ENCODE data around the gene TMEM204. TPM values are rescaled to one million over a fixed set of nuclear protein-coding genes. Genes with fewer than 3 reads are reported as not detected.

TMEM204 gene
- total RNA-seq, 1 experiment from 2014 or later, result not detected

DNA sequence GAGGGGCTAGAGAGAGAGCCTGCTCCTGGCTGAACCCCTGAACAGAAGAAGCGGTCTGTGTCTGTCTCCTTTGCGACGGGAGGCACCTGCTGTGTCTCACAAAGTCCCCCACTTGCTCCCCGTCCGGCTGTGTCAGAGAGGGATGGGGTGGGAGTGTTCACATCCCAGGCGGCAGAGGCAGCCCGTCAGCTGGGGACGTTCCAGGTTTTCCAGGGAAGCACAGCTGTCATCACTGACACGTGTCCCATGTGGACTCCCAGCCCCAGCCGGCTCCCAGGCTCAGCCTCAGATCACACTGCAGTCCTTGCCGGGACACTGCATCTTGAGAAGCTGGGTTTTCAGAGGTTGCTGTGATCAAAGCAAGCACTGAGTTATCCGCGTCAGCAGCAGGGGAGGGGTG is 38.8 kb upstream of the TMEM204 start:
- ChIA-PET POLR2A (ENCODE audit: unreplicated experiment) (no interaction called here), CTCF (no interaction called here)
- H4K20me1 ChIP-seq (ENCODE audit: insufficient read depth), result peaks cover 5% of the 10 kb centered on the region; the same call in 1 of the 2 replicates
- H3K79me2 ChIP-seq (ENCODE audit: low read depth), result peaks cover 19% of the 10 kb centered on the region
- H3K36me3 ChIP-seq (ENCODE audit: low read depth), result no peaks in the 10 kb centered on the region
- H3K27ac ChIP-seq, result no peak overlapping the region
- H2AFZ ChIP-seq, result no peak overlapping the region
- no peaks in the 10 kb centered on the region for H3K9me2 ChIP-seq (ENCODE audit: insufficient read depth)
- no peaks in the 10 kb centered on the region for H3K9me3 ChIP-seq (ENCODE audit: insufficient read depth, low read depth)
- TF ChIP-seq EZH2 (IDR thresholded peaks at IDR 0.05; ENCODE audit: low read depth), result no peak
- TF ChIP-seq, protein P1, sequence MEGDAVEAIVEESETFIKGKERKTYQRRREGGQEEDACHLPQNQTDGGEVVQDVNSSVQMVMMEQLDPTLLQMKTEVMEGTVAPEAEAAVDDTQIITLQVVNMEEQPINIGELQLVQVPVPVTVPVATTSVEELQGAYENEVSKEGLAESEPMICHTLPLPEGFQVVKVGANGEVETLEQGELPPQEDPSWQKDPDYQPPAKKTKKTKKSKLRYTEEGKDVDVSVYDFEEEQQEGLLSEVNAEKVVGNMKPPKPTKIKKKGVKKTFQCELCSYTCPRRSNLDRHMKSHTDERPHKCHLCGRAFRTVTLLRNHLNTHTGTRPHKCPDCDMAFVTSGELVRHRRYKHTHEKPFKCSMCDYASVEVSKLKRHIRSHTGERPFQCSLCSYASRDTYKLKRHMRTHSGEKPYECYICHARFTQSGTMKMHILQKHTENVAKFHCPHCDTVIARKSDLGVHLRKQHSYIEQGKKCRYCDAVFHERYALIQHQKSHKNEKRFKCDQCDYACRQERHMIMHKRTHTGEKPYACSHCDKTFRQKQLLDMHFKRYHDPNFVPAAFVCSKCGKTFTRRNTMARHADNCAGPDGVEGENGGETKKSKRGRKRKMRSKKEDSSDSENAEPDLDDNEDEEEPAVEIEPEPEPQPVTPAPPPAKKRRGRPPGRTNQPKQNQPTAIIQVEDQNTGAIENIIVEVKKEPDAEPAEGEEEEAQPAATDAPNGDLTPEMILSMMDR (conservative IDR thresholded peaks at IDR 0.05), result no peak; the same call in 1 of the 2 replicates
- H3K4me3 ChIP-seq, result peak overlapping the region; percentile 98; the same call in 1 of the 2 replicates
- intact Hi-C loops (cut with micrococcal nuclease; ENCODE audit: unreplicated experiment), result loop anchor here (5.0 kb wide), 2 partner anchors 72 to 118 kb away; partner anchors contain the start of genes CRAMP1, IFT140 and UQCC4
- DNase-seq, result no peak
- no TSS peak for BruUV-seq (replicated peaks)
- H3K4me2 ChIP-seq, result peak overlapping the region; percentile 95
- peaks cover 18% of the 10 kb centered on the region; the same call in 1 of the 2 replicates for H3K4me1 ChIP-seq (replicated peaks; ENCODE audit: insufficient read depth)
- H3K27me3 ChIP-seq (ENCODE audit: insufficient read depth, low read depth), result no peaks in the 10 kb centered on the region
- peaks cover 8% of the 10 kb centered on the region; the same call in 1 of the 2 replicates for H3F3A ChIP-seq (ENCODE audit: insufficient read depth, low read depth)

DNA sequence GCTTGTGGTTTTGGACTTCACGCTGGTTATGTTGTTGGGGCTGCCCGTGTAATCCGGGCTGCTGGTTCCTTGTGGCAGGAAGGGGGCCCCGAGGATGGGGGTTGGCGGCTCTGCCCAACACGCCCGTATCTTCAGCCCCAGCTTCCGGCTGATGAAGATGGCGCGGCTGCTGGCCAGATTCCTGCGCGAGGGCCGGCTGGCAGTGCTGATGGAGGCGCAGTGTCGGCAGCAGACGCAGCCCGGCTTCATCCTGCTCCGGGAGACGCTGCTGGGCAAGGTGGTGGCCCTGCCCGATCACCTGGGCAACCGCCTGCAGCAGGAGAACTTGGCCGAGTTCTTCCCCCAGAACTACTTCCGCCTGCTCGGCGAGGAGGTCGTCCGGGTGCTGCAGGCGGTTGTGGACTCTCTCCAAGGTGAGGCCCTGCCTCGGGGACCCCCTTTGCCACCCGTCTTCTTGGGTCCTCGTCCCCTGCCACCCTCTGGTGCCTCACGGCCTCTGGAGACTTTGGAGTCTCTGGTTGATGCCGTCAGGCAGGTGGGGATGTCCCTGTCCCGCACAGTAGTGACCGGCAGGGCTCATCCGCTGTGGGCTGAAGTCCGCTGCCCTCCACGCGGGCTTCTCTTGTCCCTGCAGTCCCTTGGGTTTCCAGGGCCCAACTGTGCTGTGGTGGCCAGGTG is 38.1 kb upstream of the TMEM204 start:
- ChIA-PET POLR2A (ENCODE audit: unreplicated experiment) (no interaction called here), CTCF (no interaction called here)
- Histone ChIP-seq H3K27me3 (ENCODE audit: insufficient read depth, low read depth) (no peaks in the 10 kb centered on the region), H4K20me1 (ENCODE audit: insufficient read depth) (peaks cover 5% of the 10 kb centered on the region; the same call in 1 of the 2 replicates), H3K9me2 (ENCODE audit: insufficient read depth) (no peaks in the 10 kb centered on the region), H3F3A (ENCODE audit: insufficient read depth, low read depth) (peaks cover 8% of the 10 kb centered on the region; the same call in 1 of the 2 replicates), H3K9me3 (ENCODE audit: insufficient read depth, low read depth) (no peaks in the 10 kb centered on the region), H3K79me2 (ENCODE audit: low read depth) (peaks cover 19% of the 10 kb centered on the region), H2AFZ (no peak overlapping the region), H3K4me2 (no peak overlapping the region), H3K4me1 (replicated peaks; ENCODE audit: insufficient read depth) (peaks cover 18% of the 10 kb centered on the region; the same call in 1 of the 2 replicates), H3K27ac (no peak overlapping the region), H3K4me3 (no peak overlapping the region), H3K36me3 (ENCODE audit: low read depth) (no peaks in the 10 kb centered on the region)
- no TSS peak for BruUV-seq (replicated peaks)
- intact Hi-C loops (cut with micrococcal nuclease; ENCODE audit: unreplicated experiment), result no loop called here
- no peak for DNase-seq
- TF ChIP-seq, protein P1 (conservative IDR thresholded peaks at IDR 0.05), result no peak
- TF ChIP-seq EZH2 (IDR thresholded peaks at IDR 0.05; ENCODE audit: low read depth), result no peak

DNA sequence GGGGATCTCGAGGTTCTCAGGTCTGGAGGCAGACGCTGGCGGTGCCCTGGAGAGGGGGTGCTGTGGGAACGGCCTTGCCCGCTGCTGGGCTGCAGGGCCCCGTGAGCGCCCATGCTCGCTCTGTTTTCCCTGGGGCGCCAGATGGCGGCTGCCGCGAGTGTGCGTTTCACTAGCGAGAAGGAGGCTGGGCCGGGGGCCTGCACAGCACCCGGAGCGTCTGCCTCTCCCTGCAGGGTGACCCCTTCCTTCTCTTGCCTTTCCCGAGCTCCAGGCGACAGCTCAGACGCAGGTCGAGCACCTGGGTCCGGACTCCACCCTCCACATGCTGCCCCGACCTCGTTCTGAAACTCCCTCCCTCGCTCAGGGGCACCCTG is 37.6 kb upstream of the TMEM204 start:
- no peak overlapping the region for H2AFZ ChIP-seq
- H3K36me3 ChIP-seq (ENCODE audit: low read depth), result no peaks in the 10 kb centered on the region
- POLR2A ChIA-PET (ENCODE audit: unreplicated experiment), result no interaction called here
- no peak overlapping the region for H3K4me2 ChIP-seq
- peaks cover 8% of the 10 kb centered on the region; the same call in 1 of the 2 replicates for H3F3A ChIP-seq (ENCODE audit: insufficient read depth, low read depth)
- H3K27me3 ChIP-seq (ENCODE audit: insufficient read depth, low read depth), result no peaks in the 10 kb centered on the region
- BruUV-seq (replicated peaks), result no TSS peak
- H3K79me2 ChIP-seq (ENCODE audit: low read depth), result peaks cover 19% of the 10 kb centered on the region
- no peak overlapping the region for H3K4me3 ChIP-seq
- CTCF ChIA-PET, result no interaction called here
- intact Hi-C loops (cut with micrococcal nuclease; ENCODE audit: unreplicated experiment), result no loop called here
- H3K4me1 ChIP-seq (replicated peaks; ENCODE audit: insufficient read depth), result peaks cover 18% of the 10 kb centered on the region; the same call in 1 of the 2 replicates
- H4K20me1 ChIP-seq (ENCODE audit: insufficient read depth), result peaks cover 5% of the 10 kb centered on the region; the same call in 1 of the 2 replicates
- no peak overlapping the region for H3K27ac ChIP-seq
- no peak for TF ChIP-seq EZH2 (IDR thresholded peaks at IDR 0.05; ENCODE audit: low read depth)
- TF ChIP-seq, protein P1 (conservative IDR thresholded peaks at IDR 0.05), result no peak
- no peaks in the 10 kb centered on the region for H3K9me2 ChIP-seq (ENCODE audit: insufficient read depth)
- H3K9me3 ChIP-seq (ENCODE audit: insufficient read depth, low read depth), result no peaks in the 10 kb centered on the region
- no peak for DNase-seq

Data from PC-9 (cell line).